K562 (cell line): Measurements from ENCODE around the gene EEF2K. TPM values are rescaled to one million over a fixed set of nuclear protein-coding genes. Genes with fewer than 3 reads are reported as not detected.

ENCODE experiments used
- ARID3B ChIP-seq: fragments of 250-450 bp; sonication (Bioruptor Pico); IDR thresholded peaks from 2 replicates; pipeline ENCODE4 v1.4.0; 2020; ENCODE audit warnings: borderline replicate concordance
- BCLAF1 ChIP-seq, 2 experiments: fragments of 450-650 bp in 1 of 2; IDR thresholded peaks; 2 replicates each; pipeline ENCODE4 v1.6.1; 2011 to 2017; ENCODE audit warnings: low read depth in 2 of 2, antibody characterized with exemption in 1 of 2, borderline replicate concordance in 1 of 2, low read length in 1 of 2, mild to moderate bottlenecking in 1 of 2, mixed read lengths in 1 of 2; ENCODE audit not compliant: control insufficient read depth in 1 of 2
- DDX20 ChIP-seq: fragments of 450-650 bp; IDR thresholded peaks from 2 replicates; pipeline ENCODE4 v1.6.1; 2016; ENCODE audit warnings: missing genetic modification characterization, low read depth, mild to moderate bottlenecking, missing compliant biosample characterization, moderate library complexity
- E2F6 ChIP-seq, 2 experiments: IDR thresholded peaks; 2 replicates each; pipeline ENCODE4 v1.6.1; 2011; ENCODE audit warnings: borderline replicate concordance in 1 of 2, control low read depth in 1 of 2, low read depth in 1 of 2, low read length in 1 of 2, mild to moderate bottlenecking in 1 of 2, mixed read lengths in 1 of 2, moderate library complexity in 1 of 2; ENCODE audit not compliant: insufficient read depth in 1 of 2, insufficient read length in 1 of 2, poor library complexity in 1 of 2, severe bottlenecking in 1 of 2; ENCODE audit errors: extremely low read depth in 1 of 2
- EHMT2 ChIP-seq: fragments of 450-650 bp; IDR thresholded peaks from 2 replicates; pipeline ENCODE4 v1.6.1; 2018; ENCODE audit warnings: antibody characterized with exemption
- EWSR1 ChIP-seq: fragments of 450-650 bp; IDR thresholded peaks from 2 replicates; pipeline ENCODE4 v1.6.1; 2018; ENCODE audit warnings: borderline replicate concordance, mild to moderate bottlenecking, low read depth, moderate library complexity; ENCODE audit not compliant: partially characterized antibody
- GTF2B ChIP-seq: IDR thresholded peaks from 2 replicates; pipeline ENCODE4 v1.6.1; 2011; ENCODE audit not compliant: insufficient read length; ENCODE audit errors: extremely low read depth
- KAT8 ChIP-seq: fragments of 450-650 bp; IDR thresholded peaks from 2 replicates; pipeline ENCODE4 v1.6.1; 2016; ENCODE audit warnings: low read depth, mild to moderate bottlenecking
- RBM25 ChIP-seq: fragments of 200-400 bp; formaldehyde crosslinking; IDR thresholded peaks from 2 replicates; pipeline ENCODE4 v1.6.1; 2018; ENCODE audit warnings: low read length, low read depth, moderate library complexity; ENCODE audit not compliant: severe bottlenecking
- RFX7 ChIP-seq: fragments of 250-450 bp; sonication (Bioruptor Pico); IDR thresholded peaks from 2 replicates; pipeline ENCODE4 v1.5.1; 2021; ENCODE audit warnings: mild to moderate bottlenecking
- ZBTB1 ChIP-seq: sonication (generic); formaldehyde crosslinking; IDR thresholded peaks from 2 replicates; pipeline ENCODE4 v1.8.1; 2023; ENCODE audit warnings: missing genetic modification reagents, low read depth, mild to moderate bottlenecking, borderline replicate concordance
- ZFP36 ChIP-seq: fragments of 150-350 bp; IDR thresholded peaks from 2 replicates; pipeline ENCODE4 v1.6.1; 2018; ENCODE audit warnings: low read length, low read depth; ENCODE audit not compliant: partially characterized antibody
- ZNF324 ChIP-seq: fragments of 250-450 bp; sonication (Bioruptor Pico); IDR thresholded peaks from 2 replicates; pipeline ENCODE4 v1.4.0; 2020; ENCODE audit warnings: mild to moderate bottlenecking
- ZNF408 ChIP-seq: fragments of 250-450 bp; sonication (Bioruptor Pico); IDR thresholded peaks from 2 replicates; pipeline ENCODE4 v1.4.0; 2020; ENCODE audit warnings: low read depth, mild to moderate bottlenecking, moderate library complexity
- ZNF589 ChIP-seq: fragments of 200-800 bp; sonication (Bioruptor generic); IDR thresholded peaks from 2 replicates; pipeline ENCODE4 v1.6.1; 2016; ENCODE audit warnings: low read depth, missing genetic modification characterization, missing compliant biosample characterization
- polyA plus RNA-seq, 8 experiments: library from polyadenylated mRNA; depleted of rRNA in 4 of 8; stranded (reverse) in 5 of 8; unstranded in 3 of 8; fragments of >200 nt; fragmentation: Nextera tagmentation in 2 of 8; fragmentation: Illumina TruSeq in 1 of 8; extraction: Ambion mirVana in 2 of 8; extraction: Trizol in 1 of 8; gene quantifications; 2 replicates each; pipeline versions ENCODE4 v1.2.1 to v1.2.3, GENCODE V29; 2011 to 2014; ENCODE audit warnings: inconsistent platforms in 1 of 8, missing spikeins in 1 of 8
- total RNA-seq, 7 experiments: library from RNA; depleted of rRNA in 6 of 7; stranded (reverse); fragments of >200 nt in 6 of 7; fragmentation: Illumina TruSeq in 2 of 7; extraction: Trizol in 2 of 7; gene quantifications; 2 replicates each; pipeline versions ENCODE4 v1.2.1 to v1.2.3, GENCODE V29; 2011 to 2021; ENCODE audit warnings: low replicate concordance in 1 of 7
- TF ChIP-seq, protein P1 (sequence below): fragments of 200-800 bp; sonication (Bioruptor generic); IDR thresholded peaks from 2 replicates; pipeline ENCODE4 v1.6.1; 2017; ENCODE audit warnings: missing genetic modification characterization, missing compliant biosample characterization

Gene EEF2K
- total and polyA plus RNA-seq, 9 of the 15 experiments (the other 6 are each of a cell fraction or from before 2014, with no cell fraction given) = 3.0 to 35.2 (median 12.2) TPM

GRCh38 chr16:22206013-22206841 lies at the start of gene EEF2K (continued):
- TF ChIP-seq EWSR1 (no peak), KAT8 (no peak), BCLAF1 (IDR thresholded peaks at IDR 0.05; ENCODE audit: borderline replicate concordance in 1 of 2, control insufficient read depth in 1 of 2, low read depth in 2 of 2, low read length in 1 of 2) (peak in 1 of 2 experiments; percentile 97; a peak in 2 of 4 replicates), EHMT2 (no peak), ZNF408 (CRISPR knock-in tag) (no peak), ZBTB1 (CRISPR knock-in tag) (peak; percentile 45; the same call in 1 of the 2 replicates), DDX20 (tag) (no peak), ZNF324 (CRISPR knock-in tag) (no peak), ARID3B (CRISPR knock-in tag) (no peak), RBM25 (peak; percentile 37), ZNF589 (CRISPR knock-in tag) (peak; percentile 77), RFX7 (CRISPR knock-in tag) (no peak), ZFP36 (peak; percentile 56), E2F6 (IDR thresholded peaks at IDR 0.05; ENCODE audit: borderline replicate concordance in 1 of 2, extremely low read depth in 1 of 2, insufficient read depth in 1 of 2, insufficient read length in 1 of 2, low read depth in 1 of 2, low read length in 1 of 2, poor library complexity in 1 of 2, severe bottlenecking in 1 of 2) (peak; percentile 95), GTF2B (no peak)
- TF ChIP-seq, protein P1, sequence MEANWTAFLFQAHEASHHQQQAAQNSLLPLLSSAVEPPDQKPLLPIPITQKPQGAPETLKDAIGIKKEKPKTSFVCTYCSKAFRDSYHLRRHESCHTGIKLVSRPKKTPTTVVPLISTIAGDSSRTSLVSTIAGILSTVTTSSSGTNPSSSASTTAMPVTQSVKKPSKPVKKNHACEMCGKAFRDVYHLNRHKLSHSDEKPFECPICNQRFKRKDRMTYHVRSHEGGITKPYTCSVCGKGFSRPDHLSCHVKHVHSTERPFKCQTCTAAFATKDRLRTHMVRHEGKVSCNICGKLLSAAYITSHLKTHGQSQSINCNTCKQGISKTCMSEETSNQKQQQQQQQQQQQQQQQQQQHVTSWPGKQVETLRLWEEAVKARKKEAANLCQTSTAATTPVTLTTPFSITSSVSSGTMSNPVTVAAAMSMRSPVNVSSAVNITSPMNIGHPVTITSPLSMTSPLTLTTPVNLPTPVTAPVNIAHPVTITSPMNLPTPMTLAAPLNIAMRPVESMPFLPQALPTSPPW = peak; percentile 91
